K562 (cell line): ENCODE data around the gene ARHGAP22. TPM values are rescaled to one million over a fixed set of nuclear protein-coding genes. Genes with fewer than 3 reads are reported as not detected.
A peak's percentile ranks its signal among the peaks of the same experiment; 100 is the strongest.

Experiments used
- ATAC-seq: fragments of 200-7000 bp; cut with Tn5 transposase; 3 replicates; pipeline ENCODE4 v1.9.1; 2020; ENCODE audit warnings: moderate library complexity
- BruUV-seq: library from RNA; stranded (reverse); fragments of 400-500 nt; replicated peaks from 2 replicates; lab custom pipeline; 2021; lab: Mats Ljungman, UMichigan
- CTCF ChIA-PET: fragments of 300-600 bp; formaldehyde crosslinking; extraction: SDS; loops from one replicate; lab custom pipeline; 2021; ENCODE audit warnings: low intra/inter-chr PET ratio; lab: Yijun Ruan, JAX
- POLR2A ChIA-PET: fragments of 300-600, 350-650 bp; sonication (Branson Sonifier 250); formaldehyde crosslinking; extraction: SDS; loops from one replicate; lab custom pipeline; 2021; ENCODE audit warnings: antibody characterized with exemption, inconsistent platforms; lab: Yijun Ruan, JAX
- DNase-seq, 4 experiments: peaks; one replicate each; pipeline versions ENCODE4 v3.0.0 to v3.0.0-alpha.2; 2011 to 2018; ENCODE audit warnings: low spot score in 3 of 4, mixed read lengths in 3 of 4; ENCODE audit errors: extremely low read depth in 1 of 4
- FAIRE-seq: peaks from 2 replicates; lab custom pipeline; 2011; peaks lifted over from hg19 to GRCh38; lab: Jason Lieb, UNC
- H2AFZ ChIP-seq: 2 replicates; pipeline ENCODE4 v1.6.0; 2011; ENCODE audit warnings: low read depth, low read length, control low read depth, inconsistent platforms
- H3K27ac ChIP-seq: fragments of 200-600 bp; 3 replicates; pipeline ENCODE4 v1.8.0; 2011; ENCODE audit warnings: low read depth, mild to moderate bottlenecking, control low read depth, inconsistent platforms, low read length, moderate library complexity, mixed read lengths; ENCODE audit errors: extremely low read depth
- H3K27me3 ChIP-seq, 2 experiments: fragments of 300-600 bp in 1 of 2; 2 replicates in 1 of 2; 3 replicates in 1 of 2; pipeline versions ENCODE4 v1.6.0 to v1.8.0; 2011; ENCODE audit warnings: inconsistent platforms in 2 of 2, low read length in 2 of 2, mild to moderate bottlenecking in 1 of 2, mixed read lengths in 1 of 2, moderate library complexity in 1 of 2; ENCODE audit not compliant: control insufficient read depth in 2 of 2, insufficient read depth in 2 of 2
- H3K36me3 ChIP-seq: fragments of 300-600 bp; 3 replicates; pipeline ENCODE4 v1.8.0; 2011; ENCODE audit warnings: mild to moderate bottlenecking, low read length, inconsistent platforms; ENCODE audit not compliant: control insufficient read depth, insufficient read depth
- H3K4me1 ChIP-seq, 2 experiments: fragments of 200-600 bp in 1 of 2; replicated peaks in 1 of 2; 2 replicates in 1 of 2; 3 replicates in 1 of 2; pipeline versions ENCODE4 v1.5.1 to v1.8.0; 2011; ENCODE audit warnings: inconsistent platforms in 2 of 2, low read length in 2 of 2, mild to moderate bottlenecking in 1 of 2, mixed read lengths in 1 of 2, moderate library complexity in 1 of 2; ENCODE audit not compliant: control insufficient read depth in 2 of 2, insufficient read depth in 2 of 2
- H3K4me2 ChIP-seq: 2 replicates; pipeline ENCODE4 v1.6.1; 2011; ENCODE audit warnings: low read length, control low read depth, inconsistent platforms, mixed read lengths; ENCODE audit not compliant: insufficient read depth
- H3K4me3 ChIP-seq: fragments of 200-600 bp; sonication (generic), shearing (Covaris generic); 2 replicates; pipeline ENCODE4 v1.5.1; 2016; ENCODE audit warnings: control low read depth, inconsistent platforms
- H3K79me2 ChIP-seq: fragments of 200-600 bp; 3 replicates; pipeline ENCODE4 v1.8.0; 2011; ENCODE audit warnings: low read length, inconsistent platforms; ENCODE audit not compliant: control insufficient read depth, insufficient read depth
- H3K9ac ChIP-seq, 2 experiments: 2 replicates each; pipeline versions ENCODE4 v1.6.0 to v1.6.1; 2011; ENCODE audit warnings: low read depth in 2 of 2, low read length in 2 of 2, control low read depth in 1 of 2, inconsistent platforms in 1 of 2, mild to moderate bottlenecking in 1 of 2, mixed read lengths in 1 of 2; ENCODE audit not compliant: insufficient read depth in 1 of 2
- H3K9me1 ChIP-seq: one replicate; pipeline ENCODE4 v1.6.0; 2011; ENCODE audit warnings: inconsistent platforms, mild to moderate bottlenecking, low read length, moderate library complexity; ENCODE audit not compliant: control insufficient read depth, insufficient read depth
- H3K9me3 ChIP-seq: replicated peaks from 2 replicates; pipeline ENCODE4 v1.5.1; 2011; ENCODE audit warnings: low read depth, low read length, inconsistent platforms; ENCODE audit not compliant: control insufficient read depth, insufficient read depth
- H4K20me1 ChIP-seq: replicated peaks from 2 replicates; pipeline ENCODE4 v1.6.1; 2011; ENCODE audit warnings: low read length, inconsistent platforms, mixed read lengths; ENCODE audit not compliant: control insufficient read depth, insufficient read depth
- CTCF ChIP-seq, 3 experiments: IDR thresholded peaks in 2 of 3; conservative IDR thresholded peaks in 1 of 3; 2 replicates each; pipeline ENCODE4 v1.5.1; 2011 to 2012; ENCODE audit warnings: low read length in 3 of 3, mild to moderate bottlenecking in 3 of 3, control low read depth in 2 of 3, improper control_type of control experiment in 1 of 3, inconsistent platforms in 1 of 3, low read depth in 1 of 3, mixed read lengths in 1 of 3, moderate library complexity in 1 of 3; ENCODE audit not compliant: insufficient read depth in 2 of 3
- IRF1 ChIP-seq: sonication (generic); formaldehyde crosslinking; IDR thresholded peaks from 2 replicates; pipeline ENCODE4 v1.8.0; 2022; ENCODE audit warnings: missing genetic modification reagents, mild to moderate bottlenecking, borderline replicate concordance
- UBTF ChIP-seq, 2 experiments: IDR thresholded peaks; 2 replicates each; pipeline ENCODE4 v1.6.1; 2012; ENCODE audit warnings: improper control_type of control experiment in 2 of 2, low read depth in 2 of 2, low read length in 2 of 2, borderline replicate concordance in 1 of 2
- WGBS: fragments of 100-300 bp; shearing (Covaris generic); methylation state at CpG from one replicate; pipeline ENCODE4 v1.1.6; 2016; ENCODE audit warnings: low coverage, mixed read lengths; ENCODE audit not compliant: insufficient coverage; ENCODE audit errors: missing lambda C conversion rate; 5-methylcytosine and 5-hydroxymethylcytosine counted together
- in situ Hi-C: fragments of 300-500 bp; cut with MboI; formaldehyde crosslinking; loops from 4 replicates; pipeline ENCODE4 v1.15.0; 2018; ENCODE audit warnings: inconsistent platforms, mixed read lengths
- intact Hi-C: fragments of 100-400 bp; cut with micrococcal nuclease; formaldehyde crosslinking; loops from 2 replicates; pipeline ENCODE4 v1.14.2; 2022
- polyA plus RNA-seq, 8 experiments: library from polyadenylated mRNA; depleted of rRNA in 4 of 8; stranded (reverse) in 5 of 8; unstranded in 3 of 8; fragments of >200 nt; fragmentation: Nextera tagmentation in 2 of 8; fragmentation: Illumina TruSeq in 1 of 8; extraction: Ambion mirVana in 2 of 8; extraction: Trizol in 1 of 8; gene quantifications; 2 replicates each; pipeline versions ENCODE4 v1.2.1 to v1.2.3, GENCODE V29; 2011 to 2014; ENCODE audit warnings: inconsistent platforms in 1 of 8, missing spikeins in 1 of 8
- total RNA-seq, 7 experiments: library from RNA; depleted of rRNA in 6 of 7; stranded (reverse); fragments of >200 nt in 6 of 7; fragmentation: Illumina TruSeq in 2 of 7; extraction: Trizol in 2 of 7; gene quantifications; 2 replicates each; pipeline versions ENCODE4 v1.2.1 to v1.2.3, GENCODE V29; 2011 to 2021; ENCODE audit warnings: low replicate concordance in 1 of 7

Gene ARHGAP22
- total and polyA plus RNA-seq, 9 of the 15 experiments (the other 6 are each of a cell fraction or from before 2014, with no cell fraction given), result 1.3 to 28.1 (median 12.7) TPM

GRCh38 chr10:48614481-48615390, 9.9 kb upstream of the ARHGAP22 start:
- in situ Hi-C loops (no loop called here), intact Hi-C loops (no loop called here)
- no peak overlapping the region for H3K27ac ChIP-seq
- H3K27me3 ChIP-seq, result peaks cover 2 to 8% of the 10 kb centered on the region in 2 experiments; a peak in 2 of 5 replicates
- DNase-seq, result no peak
- no peaks in the 10 kb centered on the region for H3K9me3 ChIP-seq
- TF ChIP-seq UBTF (IDR thresholded peaks at IDR 0.05; ENCODE audit: borderline replicate concordance in 1 of 2, low read depth in 2 of 2, low read length in 2 of 2), result no peak
- TF ChIP-seq CTCF (IDR thresholded peaks at IDR 0.05 in 2 of 3, conservative IDR thresholded peaks at IDR 0.05 in 1 of 3; ENCODE audit: insufficient read depth in 2 of 3, low read depth in 1 of 3, low read length in 3 of 3), result peak in 2 of 3 experiments; percentile 18 to 25; a peak in 1 of 6 replicates
- no peak for TF ChIP-seq IRF1 (CRISPR knock-in tag)
- no peak overlapping the region for H3K4me2 ChIP-seq
- H3K36me3 ChIP-seq, result no peaks in the 10 kb centered on the region
- FAIRE-seq, result peak; percentile 69
- ATAC-seq, result no peak
- CTCF ChIA-PET, result no interaction called here
- POLR2A ChIA-PET, result interaction anchor here (0.6 to 2.6 kb wide), 3 partner anchors 9 to 373 kb away, joined by 3 to 6 read pairs (median 4); no protein-coding TSS in a partner anchor
- no peak overlapping the region for H3K9ac ChIP-seq
- H3K9me1 ChIP-seq, result no peaks in the 10 kb centered on the region
- no peaks in the 10 kb centered on the region for H3K79me2 ChIP-seq
- no peak overlapping the region for H3K4me3 ChIP-seq
- H2AFZ ChIP-seq, result no peak overlapping the region
- no peaks in the 10 kb centered on the region for H4K20me1 ChIP-seq
- 0% methylated on average over 2 of the region's 2 CpGs for WGBS
- BruUV-seq, result no TSS peak
- H3K4me1 ChIP-seq, result no peaks in the 10 kb centered on the region
